HuH-7 (cell line): ENCODE data around the gene BPIFB2.
"Not testable (repeated sequence)": the region's sequence is repeated elsewhere in the genome, so short reads cannot be mapped to it uniquely, and the experiment has no call there.

ENCODE experiments used
- DNase-seq: peaks from one replicate; pipeline ENCODE4 v3.0.0; 2011; ENCODE audit warnings: low spot score

The BPIFB2 gene

DNA sequence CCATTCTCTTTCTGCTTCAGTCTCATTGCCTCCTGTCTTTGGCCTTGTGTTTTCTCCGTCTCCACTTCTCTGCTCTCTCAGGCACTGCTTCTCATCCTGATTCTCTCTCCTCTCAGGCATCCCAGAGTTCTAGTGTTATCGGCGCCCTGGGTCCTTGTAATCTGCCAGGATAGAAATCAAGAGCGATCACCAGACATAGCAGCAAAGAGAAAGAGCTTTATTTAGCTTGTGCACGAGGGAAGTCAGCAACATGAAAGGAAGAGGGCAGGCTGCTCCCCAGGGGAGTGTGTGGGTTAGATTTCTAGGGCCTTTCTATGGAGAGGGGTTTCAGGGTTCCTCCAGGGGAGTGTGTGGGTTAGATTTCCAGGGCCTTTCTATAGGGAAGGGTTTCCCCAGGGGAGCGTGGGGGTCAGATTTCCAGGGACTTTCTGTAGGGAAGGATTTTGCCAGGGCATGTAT, 35.8 kb upstream of the BPIFB2 start:
- no peak for DNase-seq

DNA sequence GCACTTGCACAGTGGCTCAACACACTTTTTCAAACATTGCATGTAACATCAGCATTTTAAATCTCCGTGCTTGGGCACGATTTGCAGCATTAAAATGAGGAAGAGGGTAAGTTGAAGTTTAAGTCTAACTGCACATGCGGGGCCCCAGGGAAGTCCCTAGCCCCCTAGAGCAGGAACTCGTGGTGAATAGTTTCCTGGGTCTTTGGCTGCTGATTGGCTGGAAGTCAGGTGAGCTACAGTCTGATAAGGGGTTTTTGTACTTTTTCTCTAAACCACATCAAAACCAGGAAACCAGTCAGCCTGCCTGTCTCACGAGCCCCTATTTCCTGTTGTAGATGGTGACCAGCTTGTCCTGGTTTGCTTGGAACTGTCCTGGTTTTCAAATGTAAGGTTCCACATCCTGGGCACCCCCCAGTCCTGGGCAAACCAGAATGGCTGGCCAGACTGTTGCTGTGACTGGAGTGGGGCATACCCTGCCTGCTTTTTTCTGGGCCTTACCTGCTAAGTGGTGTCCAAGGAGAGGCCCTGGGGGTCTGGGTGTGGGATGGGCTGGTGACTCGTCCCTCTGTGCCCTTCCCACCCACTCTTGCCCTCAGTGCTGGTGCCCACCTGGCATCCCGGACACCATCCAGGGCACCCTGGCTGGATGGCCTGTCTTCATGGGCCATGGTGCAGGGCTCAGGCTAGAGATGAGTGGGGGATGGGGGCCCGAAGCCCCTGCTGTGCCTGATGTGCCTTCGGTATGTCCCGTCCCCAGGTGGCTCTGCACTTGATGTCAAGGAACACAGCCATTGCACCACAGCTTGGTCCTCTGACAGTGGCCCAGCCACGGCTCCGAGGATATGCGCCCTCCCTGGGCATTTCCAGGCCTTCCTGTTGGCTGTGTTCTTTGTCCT, 35.1 kb upstream of the BPIFB2 start:
- DNase-seq = no peak

DNA sequence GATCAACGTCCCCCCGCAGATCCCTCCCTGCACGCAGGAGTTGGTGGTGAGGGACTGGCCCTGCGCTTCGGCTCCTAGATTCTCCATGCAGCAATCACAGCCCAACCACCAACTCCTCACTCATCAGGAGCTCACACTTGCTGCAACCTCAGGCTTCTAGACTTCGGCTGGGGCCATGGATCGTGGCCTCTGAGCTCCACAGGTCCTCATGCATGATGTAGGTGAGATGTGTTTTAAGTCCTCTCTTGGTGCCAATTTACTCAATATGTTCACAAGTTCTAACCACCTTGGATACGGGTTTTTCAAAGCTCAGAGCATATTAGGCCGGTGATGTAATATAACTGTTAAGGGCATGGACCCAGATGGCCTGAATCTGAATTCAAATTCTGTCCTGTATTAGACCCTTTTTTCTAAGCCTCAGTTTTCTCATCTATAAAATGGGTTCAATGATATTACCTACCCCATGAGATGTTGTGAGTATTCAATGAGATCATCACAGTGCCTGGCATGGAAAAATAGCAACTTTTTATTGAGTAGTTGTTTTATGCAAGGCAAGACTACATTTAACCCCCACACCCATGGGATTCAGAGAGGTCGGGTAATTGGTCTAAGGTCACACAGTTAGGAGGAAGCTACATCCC, 34.3 kb upstream of the BPIFB2 start:
- no peak for DNase-seq

DNA sequence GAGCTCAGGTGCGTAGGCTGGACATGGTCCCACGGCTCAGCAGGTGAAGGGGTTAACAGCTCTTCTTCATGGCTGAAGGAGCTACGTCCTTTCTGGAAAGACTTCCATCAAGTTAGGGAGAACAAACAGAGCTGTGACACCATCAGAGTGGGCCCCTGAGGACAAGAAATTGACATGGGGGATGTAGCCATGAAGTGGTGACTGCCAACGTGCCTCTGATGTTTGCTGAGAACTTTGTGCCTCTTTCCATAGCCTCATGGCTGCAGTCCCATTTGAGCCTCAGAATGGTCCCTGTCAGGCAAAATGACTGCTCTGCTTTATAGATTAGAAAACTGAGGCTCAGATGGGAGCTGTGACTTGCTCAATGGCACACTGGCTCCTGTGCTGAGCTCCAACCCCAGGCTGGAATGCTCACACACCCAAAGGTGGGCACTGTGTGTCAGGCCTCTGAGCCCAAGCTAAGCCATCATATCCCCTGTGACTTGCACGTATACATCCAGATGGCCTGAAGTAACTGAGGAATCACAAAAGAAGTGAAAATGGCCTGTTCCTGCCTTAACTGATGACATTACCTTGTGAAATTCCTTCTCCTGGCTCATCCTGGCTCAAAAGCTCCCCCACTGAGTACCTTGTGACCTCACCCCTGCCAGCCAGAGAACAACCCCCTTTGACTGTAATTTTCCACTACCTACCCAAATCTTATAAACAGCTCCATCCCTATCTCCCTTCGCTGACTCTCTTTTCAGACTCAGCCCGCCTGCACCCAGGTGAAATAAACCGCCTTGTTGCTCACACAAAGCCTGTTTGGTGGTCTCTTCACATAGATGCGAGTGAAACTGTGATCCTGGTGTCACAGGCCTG, 33.1 kb upstream of the BPIFB2 start:
- not testable (repeated sequence) for DNase-seq

DNA sequence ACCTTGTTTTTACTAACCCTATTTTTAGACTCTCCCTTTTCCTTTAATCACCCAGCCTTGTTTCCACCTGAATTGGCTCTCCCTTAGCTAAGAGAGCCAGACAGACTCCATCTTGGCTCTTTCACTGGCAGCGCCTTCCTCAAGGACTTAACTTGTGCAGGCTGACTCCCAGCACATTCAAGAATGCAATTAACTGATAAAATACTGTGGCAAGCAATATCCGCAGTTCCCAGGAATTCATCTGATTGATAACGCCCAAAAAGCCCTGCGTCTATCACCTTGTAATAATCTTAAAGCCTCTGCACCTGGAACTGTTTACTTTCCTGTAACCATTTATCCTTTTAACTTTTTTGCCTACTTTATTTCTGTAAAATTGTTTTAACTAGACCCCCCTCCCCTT, 32.4 kb upstream of the BPIFB2 start:
- not testable (repeated sequence) for DNase-seq

DNA sequence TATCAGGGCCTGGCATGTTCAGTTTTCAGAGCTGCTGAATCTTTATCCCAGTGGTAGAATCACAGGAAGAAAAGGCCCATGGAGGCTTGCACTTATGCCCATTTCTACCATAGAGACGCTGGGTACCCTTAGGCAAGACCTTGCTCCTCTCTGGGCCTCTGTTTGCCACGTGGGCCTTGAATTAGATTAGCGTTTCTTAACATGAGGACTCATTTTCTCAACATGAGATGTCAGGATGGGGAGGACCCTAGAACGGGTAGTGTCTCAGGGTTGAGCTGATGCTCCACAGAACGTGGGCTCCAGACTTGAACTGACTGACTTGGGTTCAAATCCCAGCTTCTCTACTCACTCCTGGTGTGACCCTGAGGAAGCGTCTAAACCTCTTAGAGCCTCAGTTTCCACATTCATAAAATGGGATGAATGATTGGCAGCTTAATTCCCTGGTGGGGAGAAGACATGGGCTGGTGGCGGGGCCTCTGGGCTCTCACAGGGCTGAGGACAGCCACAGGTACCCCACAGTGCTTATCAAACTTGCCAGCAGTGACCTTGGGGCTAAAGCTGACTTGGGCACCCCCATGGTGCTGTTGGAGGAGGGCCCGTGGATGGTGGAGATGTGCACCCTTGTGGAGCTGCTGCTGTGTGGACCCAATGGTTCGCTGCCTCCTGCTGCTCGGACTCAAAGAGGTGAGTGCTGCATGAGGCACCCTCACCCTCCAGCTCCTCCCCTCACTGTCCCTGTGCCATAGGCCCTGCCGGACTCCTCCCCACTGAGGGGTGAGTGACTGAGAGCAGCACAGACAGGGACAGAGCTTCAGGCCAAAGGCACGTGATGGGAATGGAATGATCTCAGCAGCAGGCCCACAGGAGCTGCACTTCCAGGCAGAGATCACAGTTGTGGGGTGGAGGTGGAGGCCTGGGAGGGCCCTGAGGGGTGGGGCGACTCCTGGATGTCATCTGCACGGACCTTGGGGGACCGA, 31.5 kb upstream of the BPIFB2 start:
- DNase-seq = no peak

DNA sequence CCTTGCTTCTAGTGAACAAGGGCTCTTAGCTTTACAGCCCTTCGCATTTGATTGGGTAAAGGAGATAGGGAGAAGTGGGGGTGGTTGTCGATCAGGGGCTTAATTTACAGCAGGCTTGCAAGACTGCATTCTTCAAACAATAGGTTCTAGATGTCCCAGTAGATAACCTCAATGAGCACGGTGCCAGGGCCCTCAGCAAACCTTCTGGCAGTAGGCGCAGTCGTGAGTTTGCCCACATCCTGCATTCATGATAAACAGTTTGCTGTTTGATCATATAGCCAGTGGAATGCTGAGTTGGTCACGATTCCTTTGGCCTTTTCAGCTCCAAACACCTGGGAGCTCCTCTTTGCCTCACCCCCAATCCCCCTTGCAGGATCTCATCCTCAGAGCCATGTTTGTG, 30.8 kb upstream of the BPIFB2 start:
- DNase-seq = no peak

DNA sequence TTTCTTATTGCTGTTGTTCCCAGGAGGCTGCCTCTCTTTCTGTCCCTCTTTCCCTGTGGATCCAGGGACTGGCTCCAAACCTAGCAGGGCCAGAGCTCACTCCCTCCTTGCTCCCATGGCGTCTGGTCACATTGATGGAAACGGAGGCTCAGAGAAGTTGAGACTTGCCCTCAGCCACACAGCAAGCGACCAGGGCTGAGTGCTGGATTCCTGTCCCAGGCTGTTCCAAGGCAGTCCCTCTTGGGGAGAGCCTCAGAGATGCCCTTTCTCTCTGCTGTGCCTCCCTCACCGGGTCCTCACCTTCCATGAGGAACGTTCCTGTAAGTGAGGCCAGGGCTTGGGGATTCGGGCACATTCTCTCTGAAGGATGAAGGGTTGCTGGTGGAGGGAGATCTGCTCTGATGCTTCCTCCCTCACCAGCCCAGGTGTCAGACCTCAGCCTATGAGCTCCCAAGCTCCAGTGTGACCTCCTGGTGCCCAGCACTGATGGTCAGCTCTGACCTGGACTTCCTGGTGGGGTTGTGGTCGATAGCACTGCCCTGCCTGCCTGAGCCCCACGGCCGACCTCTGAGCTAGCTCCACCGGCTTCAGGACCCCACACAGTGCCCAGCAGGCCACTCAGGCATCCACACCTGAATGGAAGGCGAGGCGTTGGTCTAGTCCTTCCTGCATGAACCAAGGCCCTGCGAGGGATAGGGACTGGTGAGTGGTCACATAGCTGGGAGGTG, 30.1 kb upstream of the BPIFB2 start:
- DNase-seq = no peak

DNA sequence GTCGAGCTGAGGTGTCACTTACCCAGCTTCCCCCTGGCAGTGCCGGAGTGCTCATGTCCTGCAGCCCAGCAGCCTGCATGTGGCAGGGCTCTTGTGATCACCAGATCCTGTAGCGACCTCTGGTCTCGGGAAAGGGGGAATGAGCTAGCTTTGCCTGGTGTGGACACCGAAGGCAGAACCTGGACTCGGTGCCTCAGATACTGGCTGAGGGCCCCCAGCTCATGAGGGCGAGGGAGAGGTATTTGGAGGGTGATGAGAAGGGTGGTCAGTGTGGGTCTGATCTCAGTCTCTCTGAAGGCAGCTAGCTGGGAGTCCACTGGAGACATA, 29.5 kb upstream of the BPIFB2 start:
- no peak for DNase-seq

DNA sequence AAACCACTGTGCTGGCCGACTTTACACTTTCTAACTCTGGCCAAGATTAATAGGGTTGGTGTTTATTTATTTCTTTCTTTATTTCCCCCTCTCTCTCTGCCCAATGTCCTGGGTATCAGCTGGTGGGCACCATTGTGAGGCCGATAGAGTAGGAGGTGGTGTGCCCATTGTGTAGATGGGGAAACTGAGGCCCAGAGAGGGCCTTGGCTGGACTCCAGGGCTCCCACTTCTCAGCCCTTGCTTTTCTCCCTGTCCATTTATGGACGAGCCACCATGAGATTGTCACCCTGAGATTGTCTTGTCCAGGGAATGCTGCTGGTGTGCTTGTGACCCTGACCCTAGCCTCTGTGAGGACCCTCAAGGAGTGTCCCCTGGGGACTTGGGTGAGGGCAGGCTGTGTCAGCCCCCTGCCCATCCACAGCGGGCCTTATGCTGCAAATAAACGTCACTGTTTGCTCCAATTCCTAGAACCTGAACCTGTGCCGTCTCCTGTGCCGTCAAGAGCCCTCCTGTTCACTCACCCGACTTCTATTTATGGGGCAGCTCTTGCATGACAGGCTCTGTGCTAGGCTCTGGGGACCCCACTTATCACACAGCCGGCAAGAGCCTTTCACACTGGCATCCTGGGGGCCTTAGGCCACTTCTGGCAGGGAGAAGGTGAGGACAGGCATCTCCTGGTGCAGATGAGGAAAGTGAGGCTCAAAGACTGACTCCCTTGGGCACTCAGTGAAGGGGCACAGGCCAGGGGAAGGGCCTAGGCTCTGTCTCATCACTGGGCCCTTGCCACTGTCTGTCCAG, 28.1 kb upstream of the BPIFB2 start:
- no peak for DNase-seq

DNA sequence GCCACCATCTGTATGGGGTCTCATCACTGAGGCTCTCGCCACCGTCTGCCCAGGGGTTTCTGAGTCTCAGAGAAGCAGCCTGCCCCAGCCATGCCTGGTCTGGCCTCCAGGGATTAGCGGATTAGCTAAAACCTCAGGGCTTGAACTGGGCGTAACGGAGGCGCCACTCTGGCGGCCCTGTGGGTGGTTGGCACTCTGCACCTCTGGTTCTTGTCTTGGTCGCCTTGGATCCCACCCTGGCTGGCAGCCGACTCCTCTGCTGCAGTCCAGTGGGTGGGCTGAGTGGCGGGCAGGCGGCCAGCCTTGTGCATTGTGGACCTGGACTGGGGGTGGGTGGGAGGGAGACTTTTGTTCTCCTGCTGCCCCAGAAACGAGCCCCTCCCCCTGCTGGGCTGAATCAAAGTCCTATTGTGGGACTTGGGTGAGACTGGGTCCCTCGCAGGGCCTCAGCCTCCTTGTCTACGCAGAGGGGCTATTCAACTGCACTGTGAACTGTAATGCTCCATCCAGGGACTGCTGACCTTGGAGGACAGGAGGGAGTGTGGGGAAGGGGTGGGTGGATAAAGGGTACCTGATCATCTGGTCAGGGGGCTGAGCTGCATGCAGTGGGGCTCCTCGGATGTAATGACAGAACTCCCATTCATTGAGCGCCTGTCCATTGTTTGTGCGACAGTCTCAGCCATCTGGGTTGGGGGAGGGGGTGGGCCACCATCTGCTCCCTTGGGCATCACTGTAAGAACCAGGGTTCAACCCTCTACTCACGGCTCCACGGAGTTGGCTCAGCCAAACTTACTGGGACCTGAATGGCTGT, 27.2 kb upstream of the BPIFB2 start:
- DNase-seq = no peak

DNA sequence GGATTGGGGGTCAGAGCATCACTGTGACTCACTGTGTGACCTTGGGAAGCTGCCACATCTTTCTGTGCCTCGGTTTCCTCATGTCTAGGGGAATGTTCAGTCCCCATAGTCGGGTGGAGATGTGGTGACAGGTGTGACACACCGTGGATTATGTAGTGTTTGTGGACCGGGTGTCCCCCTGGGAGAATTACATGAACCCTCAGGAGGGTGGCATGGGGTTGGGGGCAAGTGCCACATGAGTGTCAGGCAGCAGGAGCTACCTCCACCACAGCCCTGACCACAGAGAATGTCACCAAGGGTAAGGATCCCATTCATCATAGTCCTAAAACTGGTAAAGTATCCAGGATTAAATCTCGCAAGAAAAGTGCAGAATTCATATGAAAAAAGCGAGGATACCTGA, 26.5 kb upstream of the BPIFB2 start:
- no peak for DNase-seq

DNA sequence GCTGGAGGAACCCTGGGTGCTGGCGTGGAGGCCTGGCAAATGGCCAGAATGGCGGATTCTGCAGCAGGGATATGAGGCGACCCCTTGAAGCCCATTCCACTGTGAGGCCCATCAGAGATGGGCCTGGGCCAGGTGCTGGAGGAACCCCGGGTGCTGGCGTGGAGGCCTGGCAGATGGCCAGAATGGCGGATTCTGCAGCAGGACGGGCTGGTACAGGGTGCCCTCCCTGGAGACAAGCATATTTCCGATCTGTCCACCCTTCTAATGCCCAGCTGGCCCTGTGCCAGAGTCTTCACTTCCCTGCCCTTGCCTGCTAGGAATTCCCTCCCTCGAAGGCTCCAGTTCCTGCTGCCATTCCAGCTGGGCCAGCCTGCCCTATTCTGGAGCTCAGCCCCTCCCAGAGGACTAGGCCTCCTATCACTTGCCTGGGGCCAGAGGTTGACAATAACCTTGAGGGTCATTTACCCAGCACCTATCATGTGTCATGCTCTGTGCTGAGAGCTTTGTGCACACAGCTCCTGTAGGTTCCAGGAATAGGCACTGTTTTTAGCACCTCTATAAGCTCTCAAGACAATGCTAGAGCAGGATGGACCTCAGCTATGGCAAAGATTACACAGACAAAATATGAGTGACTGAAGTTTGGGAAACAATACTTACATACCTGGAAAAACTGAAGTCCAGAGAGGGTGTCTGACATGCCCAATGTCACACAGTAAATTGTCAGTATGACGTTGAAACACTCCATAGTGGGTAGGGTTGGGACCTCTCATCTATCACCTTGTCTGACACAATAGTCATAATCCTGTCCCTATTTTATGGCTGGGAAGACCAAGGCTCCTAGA, 24.7 kb upstream of the BPIFB2 start:
- no peak for DNase-seq

DNA sequence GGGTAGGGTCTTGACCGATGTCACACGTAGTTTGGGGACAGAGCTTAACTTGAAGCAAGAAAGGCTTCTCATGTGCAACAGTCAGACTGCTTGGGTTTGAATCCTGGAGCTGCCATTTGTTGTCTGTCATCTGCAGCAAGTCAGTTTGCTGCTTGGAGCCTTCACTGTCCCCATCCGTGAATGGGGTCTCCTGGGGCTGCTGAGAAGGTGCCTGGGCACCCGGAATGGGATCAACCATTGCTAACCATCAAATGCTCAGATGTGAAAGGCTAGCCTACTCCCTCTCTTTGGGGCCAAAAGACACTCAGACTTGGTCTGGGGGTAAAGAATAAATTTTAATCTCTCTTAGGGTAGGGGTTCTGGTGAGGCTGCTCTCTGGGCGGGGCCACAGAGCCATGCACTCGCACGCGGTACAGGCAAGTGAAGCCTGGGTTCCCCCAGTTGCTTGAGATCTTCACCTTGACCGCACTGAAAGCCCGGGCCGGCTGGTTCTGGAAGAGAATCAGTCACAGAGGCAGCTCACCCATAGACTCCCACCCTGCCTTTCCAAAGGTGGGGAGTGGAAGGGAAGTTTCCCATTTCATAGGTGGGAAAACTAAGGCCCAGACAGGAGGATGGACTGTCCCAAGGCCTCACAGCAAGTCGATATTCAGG, 23.9 kb upstream of the BPIFB2 start:
- no peak for DNase-seq

DNA sequence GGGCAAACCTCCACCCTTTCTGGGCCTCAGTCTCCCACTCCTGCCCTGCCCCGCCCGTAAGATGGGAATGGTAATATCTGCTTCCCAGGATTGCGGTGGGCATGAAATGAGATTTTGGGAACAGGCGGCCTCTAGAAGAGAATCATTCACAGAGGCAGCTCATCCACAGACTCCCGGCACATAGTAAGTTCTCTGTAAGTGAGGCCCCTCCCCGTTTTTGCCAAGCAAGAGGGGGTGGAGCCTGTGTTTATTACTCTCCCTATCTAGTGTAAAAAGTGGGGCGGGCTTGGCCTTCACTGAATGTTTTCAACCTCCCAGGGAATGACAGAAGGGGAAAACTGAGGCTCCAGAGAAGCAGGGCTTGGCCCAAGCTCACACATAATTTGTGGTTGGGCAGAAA, 23.3 kb upstream of the BPIFB2 start:
- DNase-seq = no peak

DNA sequence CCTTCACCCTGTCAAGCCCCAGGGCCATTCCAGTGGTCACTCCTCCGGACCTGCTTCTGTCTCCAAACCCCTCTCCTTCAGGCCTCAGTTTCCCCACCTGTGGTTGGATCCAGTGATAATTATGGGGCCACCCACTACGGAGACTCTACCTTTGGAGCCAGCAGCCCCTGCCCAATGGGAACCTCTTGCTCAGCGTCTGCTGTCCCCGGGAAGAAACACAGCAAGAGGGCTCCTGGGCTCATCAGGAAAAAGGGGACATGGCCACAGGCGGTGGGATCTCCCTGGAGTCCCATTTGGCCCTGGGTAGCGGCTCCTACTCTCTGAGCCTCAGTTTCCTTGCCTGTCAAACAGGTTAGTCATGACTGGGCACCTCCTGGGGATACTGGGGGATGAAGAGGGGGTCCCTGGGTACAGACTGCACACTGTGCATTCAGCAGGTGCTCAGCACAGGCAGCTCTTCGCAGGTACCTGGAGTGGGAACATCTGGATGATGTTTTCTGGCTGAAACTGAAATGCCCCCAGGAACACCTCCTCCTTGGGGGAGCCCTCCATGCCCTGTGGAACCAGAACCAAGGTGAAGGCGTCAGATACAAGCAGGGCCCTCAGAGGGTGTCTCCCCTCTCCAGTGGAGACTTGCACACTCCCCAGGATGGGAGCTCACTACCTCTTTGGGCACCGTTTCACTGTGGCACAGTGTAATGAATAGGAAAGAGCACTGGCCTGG, 22.7 kb upstream of the BPIFB2 start:
- no peak for DNase-seq

DNA sequence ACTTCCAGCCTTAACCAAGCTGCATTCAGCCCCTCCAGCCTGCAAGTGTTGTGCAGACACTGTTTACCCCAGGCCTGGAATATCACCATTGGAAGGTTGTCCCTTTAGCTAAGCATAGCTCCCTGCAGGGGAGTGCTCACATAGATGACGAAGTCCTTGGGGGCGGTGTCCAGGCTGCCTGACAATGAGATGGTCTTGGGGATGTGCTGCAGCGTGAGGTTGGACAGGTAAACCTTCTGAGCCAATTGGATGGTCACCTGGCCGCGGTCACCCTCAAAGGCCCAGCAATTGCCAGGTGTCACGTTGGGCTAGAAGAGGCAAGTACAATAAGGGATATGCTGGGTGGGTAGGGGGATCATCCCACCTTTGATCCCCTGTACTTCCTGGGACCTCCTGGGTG, 21.9 kb upstream of the BPIFB2 start:
- no peak for DNase-seq
